Psoas muscle (tissue), 8 donors: ENCODE measurements around the gene LMF1. TPM values are rescaled to one million over a fixed set of nuclear protein-coding genes. Genes with fewer than 3 reads are reported as not detected.

Experiments
- ATAC-seq, 4 donors: fragments of 200-7000 bp; cut with Tn5 transposase; one replicate each; pipeline ENCODE4 v1.9.1; 2020; ENCODE audit warnings: moderate library complexity in 3 of 4, mild to moderate bottlenecking in 2 of 4
- DNase-seq, 2 donors: peaks; one replicate each; pipeline ENCODE4 v3.0.0-alpha.2; 2020
- H3K27ac ChIP-seq: fragments of 200-600 bp; one replicate; pipeline ENCODE4 v1.8.0; 2022
- H3K27me3 ChIP-seq, 3 donors: fragments of 200-600 bp in 1 of 3; one replicate each; pipeline versions ENCODE4 v1.6.1 to v1.8.0; 2013 to 2022; ENCODE audit warnings: low read length in 2 of 3, mild to moderate bottlenecking in 2 of 3, moderate library complexity in 1 of 3; ENCODE audit not compliant: insufficient read depth in 3 of 3
- H3K36me3 ChIP-seq, 2 donors: fragments of 200-600 bp in 1 of 2; one replicate each; pipeline versions ENCODE4 v1.6.1 to v1.8.0; 2013 to 2022; ENCODE audit warnings: low read depth in 1 of 2, mild to moderate bottlenecking in 1 of 2, moderate library complexity in 1 of 2; ENCODE audit not compliant: insufficient read depth in 1 of 2
- H3K4me1 ChIP-seq: fragments of 200-600 bp; one replicate; pipeline ENCODE4 v1.8.0; 2022
- H3K4me3 ChIP-seq: fragments of 200-600 bp; one replicate; pipeline ENCODE4 v1.8.0; 2022; ENCODE audit warnings: mild to moderate bottlenecking
- H3K9me3 ChIP-seq: fragments of 200-600 bp; one replicate; pipeline ENCODE4 v1.8.0; 2022
- CTCF ChIP-seq: fragments of 200-600 bp; IDR thresholded peaks from one replicate; pipeline ENCODE4 v1.8.0; 2022; ENCODE audit warnings: antibody characterized with exemption
- WGBS, 3 donors: extraction: QIAGEN DNeasy Blood & Tissue Kit; methylation state at CpG; one replicate each; pipeline versions ENCODE4 v1.1.6 to v1.1.7; 2013; 5-methylcytosine and 5-hydroxymethylcytosine counted together
- intact Hi-C, 2 donors: fragments of 100-400 bp; cut with DNase I; formaldehyde crosslinking; loops; one replicate each; pipeline versions ENCODE4 v1.11.0 to v1.14.2; 2022
- polyA plus RNA-seq, 3 donors: library from polyadenylated mRNA; stranded (reverse); fragments of 200-250 nt; gene quantifications; one replicate each; pipeline ENCODE4 v1.2.3, GENCODE V29; 2013
- total RNA-seq, 4 donors: library from RNA; stranded (reverse); fragmentation: NEBNext Ultra II Directional in 2 of 4; extraction: Animal tissue kit (Norgen Biotek cat#: 25700) in 2 of 4; gene quantifications; one replicate each; pipeline versions ENCODE4 v1.2.1 to v1.2.4, GENCODE V29; 2021 to 2023
- donor health status: healthy with polysubstance abuse.
- donor health status: DM: no; HTN: no; CAD: no; lungs with moderate emphysema.
- donor health status: Bipolar disorder and iron deficiency.
- donor health status: healthy.
- donor health status: DM: yes; HTN: yes; CAD: no.
- donor health status: DM: no; HTN: no; CAD: no.
- donor health status: DM: no; HTN: no; CAD: no.
- donor health status: DM: yes; HTN: yes; CAD: no.

LMF1 gene
- total and polyA plus RNA-seq, 7 donors = 1.9 to 9.0 (median 4.0) TPM

- Histone ChIP-seq H3K9me3 (peaks cover 13% of the 10 kb centered on the region), H3K36me3 (peaks cover 2 to 26% of the 10 kb centered on the region in 2 donors), H3K27me3 (no peaks in the 10 kb centered on the region), H3K27ac (no peak overlapping the region), H3K4me3 (no peak overlapping the region), H3K4me1 (no peaks in the 10 kb centered on the region)
- intact Hi-C loops = no loop called here
- ATAC-seq (no peak), DNase-seq (no peak)
- WGBS, 3 donors = 81 to 93% (median 86%) methylated on average over 6 of the region's 6 CpGs
- no peak for TF ChIP-seq CTCF
Observed at GRCh38 chr16:937723-938122, 33.1 kb downstream of the LMF1 start.

- Histone ChIP-seq H3K4me3 (no peak overlapping the region), H3K36me3 (peaks cover 2 to 28% of the 10 kb centered on the region in 2 donors), H3K27me3 (no peaks in the 10 kb centered on the region), H3K4me1 (no peaks in the 10 kb centered on the region), H3K27ac (no peak overlapping the region), H3K9me3 (peaks cover 13% of the 10 kb centered on the region)
- WGBS, 3 donors = 64 to 86% (median 78%) methylated on average over 8 of the region's 8 CpGs
- intact Hi-C loops = no loop called here
- no peak for TF ChIP-seq CTCF
- DNase-seq (peak in 1 of 2 donors; percentile 6), ATAC-seq (no peak)
Observed at GRCh38 chr16:937311-937710, 33.5 kb downstream of the LMF1 start.

- WGBS, 3 donors = 75 to 82% (median 76%) methylated on average over 11 of the region's 11 CpGs
- Histone ChIP-seq H3K27ac (no peak overlapping the region), H3K36me3 (peaks cover 0 to 31% of the 10 kb centered on the region in 2 donors), H3K4me3 (no peak overlapping the region), H3K9me3 (no peaks in the 10 kb centered on the region), H3K4me1 (no peaks in the 10 kb centered on the region), H3K27me3 (no peaks in the 10 kb centered on the region)
- TF ChIP-seq CTCF = no peak
- intact Hi-C loops = no loop called here
- DNase-seq = peak in 1 of 2 donors; percentile 21
- no peak for ATAC-seq
Observed at GRCh38 chr16:935684-936083, 35.1 kb downstream of the LMF1 start.

- WGBS, 3 donors = 94 to 95% (median 94%) methylated on average over 10 of the region's 10 CpGs
- Histone ChIP-seq H3K27ac (no peak overlapping the region), H3K36me3 (peaks cover 0 to 39% of the 10 kb centered on the region in 2 donors), H3K4me1 (no peaks in the 10 kb centered on the region), H3K27me3 (no peaks in the 10 kb centered on the region), H3K9me3 (no peaks in the 10 kb centered on the region), H3K4me3 (no peak overlapping the region)
- DNase-seq (peak in 1 of 2 donors; percentile 15), ATAC-seq (no peak)
- TF ChIP-seq CTCF = no peak
- intact Hi-C loops = no loop called here
Observed at GRCh38 chr16:934178-934577, 36.6 kb downstream of the LMF1 start.

- TF ChIP-seq CTCF = no peak
- Histone ChIP-seq H3K4me3 (no peak overlapping the region), H3K36me3 (peaks cover 0 to 38% of the 10 kb centered on the region in 2 donors), H3K9me3 (no peaks in the 10 kb centered on the region), H3K4me1 (no peaks in the 10 kb centered on the region), H3K27me3 (no peaks in the 10 kb centered on the region), H3K27ac (no peak overlapping the region)
- DNase-seq = peak in 1 of 2 donors; percentile 36
- no peak for ATAC-seq
- WGBS, 3 donors = 93 to 95% (median 95%) methylated on average over 14 to 15 of the region's 15 CpGs
- intact Hi-C loops = no loop called here
Observed at GRCh38 chr16:933581-933980, 37.2 kb downstream of the LMF1 start.
